Body of pancreas (tissue), 4 donors: Measurements from ENCODE around the gene CLSTN1.

Experiments used
- POLR2A ChIP-seq, 3 donors: fragments of 450-650 bp; IDR thresholded peaks; one replicate each; pipeline ENCODE4 v1.6.1; 2016; ENCODE audit warnings: antibody characterized with exemption in 3 of 3, mild to moderate bottlenecking in 2 of 3
- TF ChIP-seq, protein P1 (sequence below), 7 experiments: fragments of 450-650 bp in 4 of 7; fragments of 200-600 bp in 3 of 7; sonication (generic) in 3 of 7; IDR thresholded peaks; one replicate each; pipeline ENCODE4 v1.5.1; 2016 to 2019; ENCODE audit warnings: antibody characterized with exemption in 7 of 7

DNA sequence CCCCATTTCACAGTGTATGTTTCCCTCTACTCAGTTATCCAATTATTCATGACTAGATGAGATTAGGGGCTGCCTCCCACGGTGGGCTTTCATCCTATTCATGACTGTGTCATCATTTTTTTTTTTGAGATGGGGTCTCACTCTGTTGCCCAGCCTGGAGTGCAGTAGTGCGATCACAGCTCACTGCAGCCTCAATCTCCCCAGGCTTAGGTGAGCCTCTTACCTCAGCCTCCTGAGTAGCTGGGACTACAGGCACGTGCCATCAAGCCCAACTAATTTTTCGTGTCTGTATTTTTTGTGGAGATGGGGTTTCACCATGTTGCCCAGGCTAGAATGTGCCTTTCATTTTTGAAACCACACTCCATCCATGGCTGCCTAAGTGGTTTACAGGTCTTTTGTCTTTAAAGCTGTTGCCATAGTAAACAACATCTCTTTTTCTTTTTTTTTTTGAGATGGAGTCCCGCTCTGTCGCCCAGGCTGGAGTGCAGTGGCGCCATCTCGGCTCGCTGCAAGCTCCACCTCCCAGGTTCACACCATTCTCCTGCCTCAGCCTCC is 112.2 kb downstream of the CLSTN1 start:
- TF ChIP-seq, protein P1, sequence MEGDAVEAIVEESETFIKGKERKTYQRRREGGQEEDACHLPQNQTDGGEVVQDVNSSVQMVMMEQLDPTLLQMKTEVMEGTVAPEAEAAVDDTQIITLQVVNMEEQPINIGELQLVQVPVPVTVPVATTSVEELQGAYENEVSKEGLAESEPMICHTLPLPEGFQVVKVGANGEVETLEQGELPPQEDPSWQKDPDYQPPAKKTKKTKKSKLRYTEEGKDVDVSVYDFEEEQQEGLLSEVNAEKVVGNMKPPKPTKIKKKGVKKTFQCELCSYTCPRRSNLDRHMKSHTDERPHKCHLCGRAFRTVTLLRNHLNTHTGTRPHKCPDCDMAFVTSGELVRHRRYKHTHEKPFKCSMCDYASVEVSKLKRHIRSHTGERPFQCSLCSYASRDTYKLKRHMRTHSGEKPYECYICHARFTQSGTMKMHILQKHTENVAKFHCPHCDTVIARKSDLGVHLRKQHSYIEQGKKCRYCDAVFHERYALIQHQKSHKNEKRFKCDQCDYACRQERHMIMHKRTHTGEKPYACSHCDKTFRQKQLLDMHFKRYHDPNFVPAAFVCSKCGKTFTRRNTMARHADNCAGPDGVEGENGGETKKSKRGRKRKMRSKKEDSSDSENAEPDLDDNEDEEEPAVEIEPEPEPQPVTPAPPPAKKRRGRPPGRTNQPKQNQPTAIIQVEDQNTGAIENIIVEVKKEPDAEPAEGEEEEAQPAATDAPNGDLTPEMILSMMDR (IDR thresholded peaks at IDR 0.05): no peak
- TF ChIP-seq POLR2A (IDR thresholded peaks at IDR 0.05): no peak
